Muscle of leg (tissue), 11 donors: ENCODE results near the gene PNMA1. TPM values are rescaled to one million over a fixed set of nuclear protein-coding genes. Genes with fewer than 3 reads are reported as not detected.

Source experiments
- DNase-seq: peaks from one replicate; pipeline ENCODE4 v3.0.0; 2013
- H3K27ac ChIP-seq: one replicate; pipeline ENCODE4 v1.5.1; 2013; ENCODE audit warnings: mild to moderate bottlenecking, low read length, control low read depth
- H3K27me3 ChIP-seq: one replicate; pipeline ENCODE4 v1.6.1; 2013; ENCODE audit warnings: low read length; ENCODE audit not compliant: control insufficient read depth, insufficient read depth
- H3K36me3 ChIP-seq: one replicate; pipeline ENCODE4 v1.6.1; 2013; ENCODE audit warnings: low read length; ENCODE audit not compliant: control insufficient read depth, insufficient read depth
- H3K4me1 ChIP-seq: one replicate; pipeline ENCODE4 v1.6.1; 2013; ENCODE audit warnings: low read length; ENCODE audit not compliant: control insufficient read depth, insufficient read depth
- H3K4me3 ChIP-seq: one replicate; pipeline ENCODE4 v1.5.1; 2013; ENCODE audit warnings: low read length, control low read depth
- H3K9me3 ChIP-seq: replicated peaks from 2 replicates; pipeline ENCODE4 v1.6.1; 2013; ENCODE audit warnings: low read depth, low read length; ENCODE audit not compliant: control insufficient read depth
- WGBS: methylation state at CpG from one replicate; pipeline ENCODE4 v1.1.5; 2013; ENCODE audit warnings: missing lambda C conversion rate; ENCODE audit not compliant: insufficient coverage; 5-methylcytosine and 5-hydroxymethylcytosine counted together
- polyA plus RNA-seq, 8 donors: library from polyadenylated mRNA; unstranded; fragments of 120-200 nt; gene quantifications; one replicate each; pipeline versions ENCODE4 v1.2.1 to v1.2.3, GENCODE V29; 2013; ENCODE audit warnings: inconsistent platforms in 1 of 8, low replicate concordance in 1 of 8; ENCODE audit not compliant: insufficient read length in 8 of 8, insufficient read depth in 1 of 8
- total RNA-seq: library from RNA; stranded (reverse); fragments of 120-200 nt; gene quantifications from one replicate; pipeline ENCODE4 v1.2.4, GENCODE V29; 2013

The PNMA1 gene
- total and polyA plus RNA-seq, 9 donors, result 7.8 to 37.4 (median 26.9) TPM

GRCh38 chr14:73744175-73744867 lies 30.1 kb upstream of the PNMA1 start:
- peak overlapping the region; percentile 87 for H3K27ac ChIP-seq
- H3K9me3 ChIP-seq, result no peaks in the 10 kb centered on the region
- H3K36me3 ChIP-seq, result peaks cover 26% of the 10 kb centered on the region
- WGBS, result 40% methylated on average over 6 of the region's 7 CpGs
- H3K27me3 ChIP-seq, result no peaks in the 10 kb centered on the region
- H3K4me3 ChIP-seq, result no peak overlapping the region
- DNase-seq, result no peak
- H3K4me1 ChIP-seq, result peaks cover 93% of the 10 kb centered on the region

DNA sequence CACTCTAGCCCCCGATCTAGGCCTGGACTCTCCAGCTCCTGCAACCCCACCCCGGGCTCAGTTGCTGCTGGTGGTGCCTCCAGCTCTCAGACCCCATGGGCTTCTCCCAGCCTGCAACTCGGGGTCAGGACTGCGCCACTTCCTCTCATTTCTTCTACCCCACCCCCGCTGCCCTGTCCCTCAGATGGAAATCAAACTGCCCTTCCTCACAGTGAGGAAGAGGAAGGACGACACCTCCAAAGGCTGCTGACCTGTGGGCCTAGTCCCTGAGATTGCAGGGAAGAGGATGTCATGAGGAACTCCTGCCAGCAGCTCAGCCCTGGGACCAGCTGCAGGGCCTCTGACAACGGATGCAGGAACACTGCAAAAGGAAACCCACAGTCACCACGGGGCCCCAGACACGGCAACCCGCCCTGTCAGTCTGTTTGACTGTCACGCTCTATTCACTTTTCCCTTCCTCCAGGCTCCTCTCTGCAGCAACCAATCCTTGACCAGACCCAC lies 29.3 kb upstream of the PNMA1 start:
- WGBS, result 18% methylated on average over 5 of the region's 11 CpGs
- H3K27me3 ChIP-seq, result no peaks in the 10 kb centered on the region
- peak overlapping the region; percentile 87 for H3K27ac ChIP-seq
- no peak overlapping the region for H3K4me3 ChIP-seq
- DNase-seq, result peak; percentile 79
- H3K4me1 ChIP-seq, result peaks cover 90% of the 10 kb centered on the region
- no peaks in the 10 kb centered on the region for H3K9me3 ChIP-seq
- peaks cover 35% of the 10 kb centered on the region for H3K36me3 ChIP-seq

GRCh38 chr14:73742520-73743238 lies 28.5 kb upstream of the PNMA1 start:
- 65% methylated on average over 4 of the region's 6 CpGs for WGBS
- H3K4me1 ChIP-seq, result peaks cover 85% of the 10 kb centered on the region
- no peak for DNase-seq

DNA sequence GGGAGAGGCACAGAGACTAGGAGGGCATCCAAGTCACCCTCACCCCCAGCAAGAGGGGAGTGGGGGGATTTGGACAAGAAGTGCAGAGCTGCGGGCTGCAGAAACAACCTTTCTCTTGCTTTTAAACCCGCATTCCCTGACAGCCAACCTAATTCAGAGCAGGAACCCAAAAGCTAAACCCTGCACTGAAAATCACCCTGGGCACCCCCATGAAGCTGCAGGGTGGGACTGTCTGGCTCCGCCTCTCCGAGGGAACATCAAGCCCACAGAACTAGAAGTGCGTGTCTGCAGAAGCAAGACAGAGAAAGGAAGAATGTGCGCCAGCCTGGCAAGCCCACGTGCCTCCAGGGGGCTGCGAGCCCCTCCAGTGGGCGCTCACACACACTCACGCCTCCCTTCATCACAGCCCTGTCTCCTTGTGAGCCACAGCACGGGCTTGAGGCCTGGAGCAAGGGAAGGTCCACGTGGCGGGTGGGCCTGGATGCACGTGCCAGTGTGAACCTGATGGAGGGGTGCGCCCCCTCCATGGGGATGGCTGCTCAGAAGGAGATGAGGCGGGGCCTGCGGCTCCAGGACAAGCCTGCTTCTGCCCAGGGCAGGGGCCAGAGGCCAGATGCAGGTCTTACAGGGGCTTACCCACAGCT lies 27.8 kb upstream of the PNMA1 start:
- H3K9me3 ChIP-seq, result no peaks in the 10 kb centered on the region
- peak overlapping the region; percentile 87 for H3K27ac ChIP-seq
- DNase-seq, result peak; percentile 39
- no peaks in the 10 kb centered on the region for H3K27me3 ChIP-seq
- H3K36me3 ChIP-seq, result peaks cover 45% of the 10 kb centered on the region
- no peak overlapping the region for H3K4me3 ChIP-seq
- 24% methylated on average over 8 of the region's 17 CpGs for WGBS
- peaks cover 78% of the 10 kb centered on the region for H3K4me1 ChIP-seq

More at GRCh38 chr14:73742520-73743238, 28.5 kb upstream of the PNMA1 start:
- Histone ChIP-seq H3K9me3 (no peaks in the 10 kb centered on the region), H3K4me3 (no peak overlapping the region), H3K27me3 (no peaks in the 10 kb centered on the region), H3K27ac (peak overlapping the region; percentile 87), H3K36me3 (peaks cover 40% of the 10 kb centered on the region)

- Histone ChIP-seq H3K4me3 (no peak overlapping the region), H3K9me3 (no peaks in the 10 kb centered on the region), H3K36me3 (peaks cover 47% of the 10 kb centered on the region), H3K4me1 (peaks cover 73% of the 10 kb centered on the region), H3K27me3 (no peaks in the 10 kb centered on the region), H3K27ac (peak overlapping the region; percentile 87)
- peak; percentile 77 for DNase-seq
- 5% methylated on average over 7 of the region's 12 CpGs for WGBS
These were observed 27.2 kb upstream of the PNMA1 start for GRCh38 chr14:73741386-73741875.

DNA sequence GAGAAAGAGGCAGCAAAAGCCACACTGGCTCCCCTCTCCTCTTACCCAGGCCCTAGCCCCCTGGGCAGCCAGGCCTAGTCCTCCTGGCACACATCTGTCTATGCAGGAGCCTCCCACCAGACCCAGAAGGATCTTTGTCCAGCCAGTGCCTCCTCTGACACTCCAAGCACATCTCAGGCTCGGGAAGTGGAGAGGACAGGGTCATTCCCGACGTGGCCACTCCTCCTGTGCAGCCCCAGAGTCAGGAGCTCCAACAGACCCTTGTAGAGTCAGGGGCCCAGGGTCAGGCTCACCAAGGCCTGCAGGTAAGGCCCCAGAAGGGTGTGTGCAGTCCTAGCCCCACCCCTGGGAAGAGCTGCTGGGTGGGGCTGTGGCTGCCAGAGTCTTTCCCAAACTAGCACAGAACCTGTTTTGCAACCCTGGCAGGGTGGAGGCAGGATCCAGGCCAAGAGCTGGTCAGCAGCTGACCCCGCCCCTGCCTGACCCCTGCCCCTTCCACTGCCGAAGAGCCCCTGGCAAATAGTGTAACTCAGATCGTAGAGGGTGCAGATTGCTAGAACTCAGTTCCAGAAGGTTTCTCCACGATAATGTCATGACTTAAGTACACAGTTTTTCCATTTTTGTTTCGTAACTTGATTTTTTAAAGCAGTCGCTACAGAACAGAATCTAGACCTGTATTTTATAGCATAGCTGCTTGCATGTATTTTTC lies 26.6 kb upstream of the PNMA1 start:
- peak; percentile 36 for DNase-seq
- no CpG with 5 or more reads among the region's 9 CpGs for WGBS

DNA sequence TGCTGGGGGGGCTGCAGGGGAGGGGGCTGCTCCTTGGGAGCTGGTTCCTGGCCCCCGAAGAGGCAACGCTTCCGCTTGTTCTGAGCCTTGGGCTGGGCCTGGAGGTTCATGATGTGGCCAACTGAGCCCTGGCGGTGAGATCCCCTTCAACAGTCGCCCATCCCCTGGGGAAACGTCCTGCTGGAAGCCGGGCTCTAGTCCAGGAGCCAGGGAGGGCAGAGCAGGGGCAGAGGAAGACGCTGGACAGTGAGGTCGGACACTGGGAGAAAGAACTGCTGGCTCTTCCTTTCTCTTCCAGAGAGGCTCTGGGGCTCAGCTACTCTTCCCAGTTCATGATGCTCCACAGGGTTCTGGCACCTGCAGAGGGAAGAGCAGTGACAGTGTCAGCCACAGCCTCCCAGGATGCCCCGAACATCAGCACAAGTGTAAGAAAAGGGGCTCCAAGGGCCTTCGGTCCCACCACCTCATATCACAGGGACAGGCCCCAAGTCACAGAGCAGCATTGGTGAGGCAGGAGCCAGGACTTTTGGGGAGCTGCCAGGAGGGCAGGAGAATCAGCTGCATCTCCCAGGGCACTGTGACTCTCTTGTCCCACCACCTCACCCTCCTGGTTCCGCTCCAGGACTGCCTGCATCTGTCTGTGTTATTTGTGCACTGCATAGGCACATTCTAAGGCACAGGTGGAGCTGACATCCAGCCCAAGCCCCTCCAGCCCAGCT lies 25.9 kb upstream of the PNMA1 start:
- Histone ChIP-seq H3K27me3 (no peaks in the 10 kb centered on the region), H3K4me3 (no peak overlapping the region), H3K9me3 (no peaks in the 10 kb centered on the region), H3K4me1 (peaks cover 59% of the 10 kb centered on the region), H3K27ac (peak overlapping the region; percentile 8), H3K36me3 (peaks cover 51% of the 10 kb centered on the region)
- WGBS, result 65% methylated on average over 12 of the region's 12 CpGs
- DNase-seq, result peak; percentile 21

More for the DNA sequence above, 26.6 kb upstream of the PNMA1 start:
- Histone ChIP-seq H3K36me3 (peaks cover 49% of the 10 kb centered on the region), H3K27me3 (no peaks in the 10 kb centered on the region), H3K4me1 (peaks cover 66% of the 10 kb centered on the region), H3K27ac (peak overlapping the region; percentile 87), H3K4me3 (no peak overlapping the region), H3K9me3 (no peaks in the 10 kb centered on the region)

GRCh38 chr14:73739174-73739898 lies 25.2 kb upstream of the PNMA1 start:
- Histone ChIP-seq H3K4me3 (no peak overlapping the region), H3K9me3 (no peaks in the 10 kb centered on the region), H3K4me1 (peaks cover 52% of the 10 kb centered on the region), H3K36me3 (peaks cover 55% of the 10 kb centered on the region), H3K27ac (no peak overlapping the region), H3K27me3 (no peaks in the 10 kb centered on the region)
- peak; percentile 14 for DNase-seq
- WGBS, result 84% methylated on average over 13 of the region's 21 CpGs
